DOHH2 (cell line): ENCODE measurements around the gene NRXN3.

Experiments
- H3F3A ChIP-seq: fragments of 200-600 bp; sonication (generic), shearing (Covaris generic); 2 replicates; pipeline ENCODE4 v1.6.0; 2016; ENCODE audit warnings: antibody characterized with exemption, mild to moderate bottlenecking; ENCODE audit not compliant: control insufficient read depth, insufficient read depth
- H3K27ac ChIP-seq: fragments of 200-600 bp; sonication (generic); 2 replicates; pipeline ENCODE4 v1.5.1; 2014; ENCODE audit warnings: low read depth, mild to moderate bottlenecking, low read length, moderate library complexity
- H3K27me3 ChIP-seq: fragments of 200-600 bp; sonication (generic); 2 replicates; pipeline ENCODE4 v1.6.1; 2014; ENCODE audit warnings: mild to moderate bottlenecking, low read length, mixed read lengths; ENCODE audit not compliant: control insufficient read depth
- H3K36me3 ChIP-seq: fragments of 200-600 bp; sonication (generic); 2 replicates; pipeline ENCODE4 v1.6.1; 2014; ENCODE audit warnings: mild to moderate bottlenecking, low read length, moderate library complexity, mixed read lengths; ENCODE audit not compliant: control insufficient read depth
- H3K4me1 ChIP-seq: fragments of 200-600 bp; sonication (generic); 2 replicates; pipeline ENCODE4 v1.6.1; 2014; ENCODE audit warnings: mild to moderate bottlenecking, low read length, mixed read lengths; ENCODE audit not compliant: control insufficient read depth
- H3K4me2 ChIP-seq: fragments of 200-600 bp; sonication (generic); 2 replicates; pipeline ENCODE4 v1.6.0; 2014; ENCODE audit warnings: mild to moderate bottlenecking, low read length, moderate library complexity
- H3K4me3 ChIP-seq: fragments of 200-600 bp; sonication (generic); 2 replicates; pipeline ENCODE4 v1.5.1; 2014; ENCODE audit warnings: mild to moderate bottlenecking, low read length, mixed read lengths
- H3K79me2 ChIP-seq: fragments of 200-600 bp; sonication (generic); 2 replicates; pipeline ENCODE4 v1.6.1; 2014; ENCODE audit warnings: mild to moderate bottlenecking, low read length, mixed read lengths; ENCODE audit not compliant: control insufficient read depth
- H3K9me2 ChIP-seq: fragments of 200-600 bp; sonication (generic); replicated peaks from 2 replicates; pipeline ENCODE4 v1.6.1; 2014; ENCODE audit warnings: mild to moderate bottlenecking, low read length, mixed read lengths; ENCODE audit not compliant: control insufficient read depth
- H3K9me3 ChIP-seq: fragments of 200-600 bp; sonication (generic); 2 replicates; pipeline ENCODE4 v1.6.1; 2014; ENCODE audit warnings: antibody characterized with exemption, low read length, mixed read lengths; ENCODE audit not compliant: control insufficient read depth, insufficient read depth
- H4K20me1 ChIP-seq: fragments of 200-600 bp; sonication (generic); 2 replicates; pipeline ENCODE4 v1.6.0; 2014; ENCODE audit warnings: low read depth, mild to moderate bottlenecking, antibody characterized with exemption, low read length, moderate library complexity; ENCODE audit not compliant: control insufficient read depth, insufficient read depth
- CTCF ChIP-seq: fragments of 200-600 bp; sonication (generic); IDR thresholded peaks from one replicate; pipeline ENCODE4 v1.5.1; 2014; ENCODE audit warnings: antibody characterized with exemption, mild to moderate bottlenecking, low read depth, low read length; ENCODE audit not compliant: poor library complexity, severe bottlenecking
- EZH2phosphoT487 ChIP-seq: fragments of 200-600 bp; sonication (generic); IDR thresholded peaks from 2 replicates; pipeline ENCODE4 v1.6.1; 2017; ENCODE audit warnings: borderline replicate concordance, mild to moderate bottlenecking, antibody characterized with exemption, low read length, moderate library complexity, mixed read lengths

Gene NRXN3

GRCh38 chr14:79528828-79529416 is 1358.7 kb downstream of the NRXN3 start:
- Histone ChIP-seq H3K9me2 (no peaks in the 10 kb centered on the region), H3K27ac (no peak overlapping the region), H3K4me3 (no peak overlapping the region), H4K20me1 (no peaks in the 10 kb centered on the region), H3K36me3 (no peaks in the 10 kb centered on the region), H3K27me3 (no peaks in the 10 kb centered on the region), H3K4me1 (no peaks in the 10 kb centered on the region), H3K4me2 (no peak overlapping the region), H3K9me3 (no peaks in the 10 kb centered on the region), H3F3A (no peaks in the 10 kb centered on the region), H3K79me2 (no peaks in the 10 kb centered on the region)
- TF ChIP-seq EZH2phosphoT487 = no peak
- TF ChIP-seq CTCF = no peak

GRCh38 chr14:79530555-79530954 is 1360.4 kb downstream of the NRXN3 start:
- no peak overlapping the region for H3K4me3 ChIP-seq
- no peaks in the 10 kb centered on the region for H3K27me3 ChIP-seq
- no peak overlapping the region for H3K27ac ChIP-seq
- no peaks in the 10 kb centered on the region for H3K9me2 ChIP-seq
- no peaks in the 10 kb centered on the region for H4K20me1 ChIP-seq
- H3K79me2 ChIP-seq = no peaks in the 10 kb centered on the region
- H3K9me3 ChIP-seq = no peaks in the 10 kb centered on the region
- no peak overlapping the region for H3K4me2 ChIP-seq
- no peaks in the 10 kb centered on the region for H3K36me3 ChIP-seq
- no peaks in the 10 kb centered on the region for H3K4me1 ChIP-seq
- H3F3A ChIP-seq = no peaks in the 10 kb centered on the region
- TF ChIP-seq CTCF (no peak), EZH2phosphoT487 (no peak)

- TF ChIP-seq EZH2phosphoT487 = no peak
- Histone ChIP-seq H3K79me2 (no peaks in the 10 kb centered on the region), H3K4me2 (no peak overlapping the region), H3K36me3 (no peaks in the 10 kb centered on the region), H3K4me3 (no peak overlapping the region), H3K9me2 (no peaks in the 10 kb centered on the region), H3K27ac (no peak overlapping the region), H3F3A (no peaks in the 10 kb centered on the region), H3K4me1 (no peaks in the 10 kb centered on the region), H3K27me3 (no peaks in the 10 kb centered on the region), H4K20me1 (no peaks in the 10 kb centered on the region), H3K9me3 (no peaks in the 10 kb centered on the region)
Measured at GRCh38 chr14:79534703-79535353, 1364.7 kb downstream of the NRXN3 start.

GRCh38 chr14:79540394-79540793 is 1370.2 kb downstream of the NRXN3 start:
- Histone ChIP-seq H4K20me1 (no peaks in the 10 kb centered on the region), H3F3A (no peaks in the 10 kb centered on the region), H3K4me3 (no peak overlapping the region), H3K9me2 (no peaks in the 10 kb centered on the region), H3K27ac (no peak overlapping the region), H3K79me2 (no peaks in the 10 kb centered on the region), H3K4me2 (no peak overlapping the region), H3K36me3 (no peaks in the 10 kb centered on the region), H3K9me3 (no peaks in the 10 kb centered on the region), H3K27me3 (no peaks in the 10 kb centered on the region), H3K4me1 (no peaks in the 10 kb centered on the region)
- TF ChIP-seq EZH2phosphoT487 (no peak), CTCF (no peak)
